ENCODE results near the gene ARHGEF10L. TPM values are rescaled to one million over a fixed set of nuclear protein-coding genes. Genes with fewer than 3 reads are reported as not detected.

Gene ARHGEF10L
- total RNA-seq, 1 experiment from 2014 or later, result 3.3 TPM

DNA sequence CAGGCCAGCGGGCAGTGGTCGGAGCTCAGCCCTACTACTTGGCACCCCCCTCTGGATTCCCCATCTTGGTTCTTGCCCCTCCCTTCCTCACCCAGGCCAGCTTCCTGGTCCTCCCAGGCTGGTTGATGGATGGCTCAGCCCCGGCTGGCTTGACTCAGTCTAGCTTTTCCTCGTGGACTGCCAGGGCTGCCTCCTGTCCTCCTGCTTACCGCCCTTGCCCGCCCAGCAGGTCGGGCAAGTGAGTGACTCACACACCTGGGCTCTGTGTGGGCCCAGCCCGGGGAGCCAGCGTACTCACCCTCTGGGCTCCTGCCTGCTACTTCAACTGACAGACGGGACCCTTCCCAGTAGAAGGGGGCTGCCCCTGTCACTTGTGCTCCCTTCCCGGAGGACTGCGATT is 19.5 kb upstream of the ARHGEF10L start:
- Histone ChIP-seq H3K9me3 (ENCODE audit: low read depth, low read length, poor library complexity, severe bottlenecking) (no peaks in the 10 kb centered on the region), H3K4me1 (ENCODE audit: insufficient read depth, low read length, poor library complexity, severe bottlenecking) (no peaks in the 10 kb centered on the region), H3K36me3 (ENCODE audit: insufficient read depth, low read length, poor library complexity, severe bottlenecking) (no peaks in the 10 kb centered on the region), H3K4me3 (ENCODE audit: low read depth, low read length, poor library complexity, severe bottlenecking) (no peak overlapping the region), H3K27ac (ENCODE audit: low read depth, low read length, poor library complexity, severe bottlenecking) (no peak overlapping the region), H3K27me3 (replicated peaks; ENCODE audit: insufficient read depth, low read depth, low read length, poor library complexity) (no peaks in the 10 kb centered on the region)
- DNase-seq (ENCODE audit: low spot score), result no peak
- POLR2A ChIA-PET (ENCODE audit: low non-redundant PET), result no interaction called here
- intact Hi-C loops (cut with micrococcal nuclease; ENCODE audit: unreplicated experiment), result no loop called here
- no TSS peak for BruUV-seq (replicated peaks)
- CTCF ChIA-PET, result no interaction called here
- no peak for TF ChIP-seq EZH2 (IDR thresholded peaks at IDR 0.05; ENCODE audit: borderline replicate concordance, low read depth, low read length, poor library complexity, severe bottlenecking)
- TF ChIP-seq, protein P1, sequence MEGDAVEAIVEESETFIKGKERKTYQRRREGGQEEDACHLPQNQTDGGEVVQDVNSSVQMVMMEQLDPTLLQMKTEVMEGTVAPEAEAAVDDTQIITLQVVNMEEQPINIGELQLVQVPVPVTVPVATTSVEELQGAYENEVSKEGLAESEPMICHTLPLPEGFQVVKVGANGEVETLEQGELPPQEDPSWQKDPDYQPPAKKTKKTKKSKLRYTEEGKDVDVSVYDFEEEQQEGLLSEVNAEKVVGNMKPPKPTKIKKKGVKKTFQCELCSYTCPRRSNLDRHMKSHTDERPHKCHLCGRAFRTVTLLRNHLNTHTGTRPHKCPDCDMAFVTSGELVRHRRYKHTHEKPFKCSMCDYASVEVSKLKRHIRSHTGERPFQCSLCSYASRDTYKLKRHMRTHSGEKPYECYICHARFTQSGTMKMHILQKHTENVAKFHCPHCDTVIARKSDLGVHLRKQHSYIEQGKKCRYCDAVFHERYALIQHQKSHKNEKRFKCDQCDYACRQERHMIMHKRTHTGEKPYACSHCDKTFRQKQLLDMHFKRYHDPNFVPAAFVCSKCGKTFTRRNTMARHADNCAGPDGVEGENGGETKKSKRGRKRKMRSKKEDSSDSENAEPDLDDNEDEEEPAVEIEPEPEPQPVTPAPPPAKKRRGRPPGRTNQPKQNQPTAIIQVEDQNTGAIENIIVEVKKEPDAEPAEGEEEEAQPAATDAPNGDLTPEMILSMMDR (conservative IDR thresholded peaks at IDR 0.05; ENCODE audit: low read depth, low read length), result no peak

DNA sequence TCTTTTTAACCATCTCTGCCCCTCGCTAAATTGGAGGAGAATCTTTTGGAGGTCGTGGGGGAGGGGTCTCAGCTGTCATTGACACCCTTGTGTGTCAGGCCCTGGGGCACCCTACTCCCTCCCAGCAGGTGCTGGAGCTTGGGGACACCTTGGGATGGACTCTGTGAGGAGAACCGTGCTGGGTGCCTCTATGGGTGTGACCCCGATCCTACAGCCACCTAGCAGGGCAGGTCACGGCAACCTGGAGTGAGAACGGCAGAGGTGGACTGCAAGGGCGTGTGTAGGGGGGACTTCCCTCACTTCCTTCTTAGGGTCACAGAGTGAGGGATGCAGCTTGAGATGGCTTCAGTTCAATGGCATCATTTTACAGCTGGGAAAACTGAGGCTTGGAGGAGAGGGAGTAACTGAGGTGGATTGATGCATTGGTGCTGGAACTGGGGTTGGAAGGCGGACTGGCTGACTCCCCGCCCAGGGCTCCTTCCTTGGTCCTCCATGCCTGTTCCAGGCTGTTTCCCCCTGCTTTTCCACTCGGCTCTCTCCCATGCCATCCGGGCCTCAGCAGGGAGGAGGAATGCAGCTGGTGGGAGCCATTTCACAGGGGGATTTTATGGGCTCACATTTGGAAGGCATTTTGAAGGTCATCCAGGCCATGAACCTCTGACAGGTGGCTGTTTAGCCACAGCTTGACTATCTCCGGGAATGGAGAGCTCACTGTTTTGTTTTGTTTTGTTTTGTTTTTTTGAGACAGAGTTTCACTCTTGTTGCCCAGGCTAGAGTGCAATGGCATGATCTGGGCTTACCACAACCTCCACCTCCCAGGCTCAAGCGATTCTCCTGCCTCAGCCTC is 18.8 kb upstream of the ARHGEF10L start:
- CTCF ChIA-PET, result no interaction called here
- Histone ChIP-seq H3K9me3 (ENCODE audit: low read depth, low read length, poor library complexity, severe bottlenecking) (no peaks in the 10 kb centered on the region), H3K4me3 (ENCODE audit: low read depth, low read length, poor library complexity, severe bottlenecking) (no peak overlapping the region), H3K36me3 (ENCODE audit: insufficient read depth, low read length, poor library complexity, severe bottlenecking) (no peaks in the 10 kb centered on the region), H3K4me1 (ENCODE audit: insufficient read depth, low read length, poor library complexity, severe bottlenecking) (no peaks in the 10 kb centered on the region), H3K27ac (ENCODE audit: low read depth, low read length, poor library complexity, severe bottlenecking) (no peak overlapping the region), H3K27me3 (replicated peaks; ENCODE audit: insufficient read depth, low read depth, low read length, poor library complexity) (no peaks in the 10 kb centered on the region)
- DNase-seq (ENCODE audit: low spot score), result no peak
- intact Hi-C loops (cut with micrococcal nuclease; ENCODE audit: unreplicated experiment), result no loop called here
- no TSS peak for BruUV-seq (replicated peaks)
- TF ChIP-seq EZH2 (IDR thresholded peaks at IDR 0.05; ENCODE audit: borderline replicate concordance, low read depth, low read length, poor library complexity, severe bottlenecking), result no peak
- TF ChIP-seq, protein P1 (conservative IDR thresholded peaks at IDR 0.05; ENCODE audit: low read depth, low read length), result no peak
- POLR2A ChIA-PET (ENCODE audit: low non-redundant PET), result no interaction called here

DNA sequence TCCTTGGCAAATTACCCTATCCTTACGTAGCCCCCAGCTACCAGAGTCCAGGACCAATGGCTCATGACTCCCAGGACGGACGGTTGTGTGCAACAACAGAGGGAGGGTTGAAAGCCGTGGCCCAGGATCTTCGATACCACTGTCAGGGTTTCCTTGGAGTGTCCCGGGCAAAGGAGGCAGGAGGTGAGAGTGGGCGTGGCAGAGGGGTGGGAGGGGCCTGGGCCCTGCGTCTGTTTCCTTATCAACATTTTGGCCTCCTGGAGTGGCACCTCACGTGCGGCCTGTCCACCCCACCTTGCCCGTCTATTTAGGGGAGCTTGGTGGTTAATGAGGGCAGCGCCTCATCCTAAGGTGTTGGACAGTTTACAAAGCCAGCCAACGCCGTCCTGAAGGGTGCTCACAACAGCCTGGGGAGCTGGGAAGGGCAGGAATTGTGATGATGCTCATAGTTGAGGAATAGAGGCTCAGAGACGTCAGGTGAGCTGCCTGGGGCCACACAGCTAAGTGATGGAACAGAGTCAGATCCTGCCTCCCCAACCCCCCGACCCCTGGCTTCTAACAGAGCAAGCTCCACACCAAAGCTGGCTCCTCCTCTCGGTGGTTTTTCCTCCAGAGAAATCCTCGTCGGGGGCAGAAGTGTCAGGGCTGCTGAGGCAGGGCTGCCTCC is 17.4 kb upstream of the ARHGEF10L start:
- H3K4me1 ChIP-seq (ENCODE audit: insufficient read depth, low read length, poor library complexity, severe bottlenecking), result no peaks in the 10 kb centered on the region
- no peak for DNase-seq (ENCODE audit: low spot score)
- intact Hi-C loops (cut with micrococcal nuclease; ENCODE audit: unreplicated experiment), result no loop called here
- no peak overlapping the region for H3K4me3 ChIP-seq (ENCODE audit: low read depth, low read length, poor library complexity, severe bottlenecking)
- BruUV-seq (replicated peaks), result no TSS peak
- no peaks in the 10 kb centered on the region for H3K36me3 ChIP-seq (ENCODE audit: insufficient read depth, low read length, poor library complexity, severe bottlenecking)
- H3K27ac ChIP-seq (ENCODE audit: low read depth, low read length, poor library complexity, severe bottlenecking), result no peak overlapping the region
- TF ChIP-seq, protein P1 (conservative IDR thresholded peaks at IDR 0.05; ENCODE audit: low read depth, low read length), result no peak
- POLR2A ChIA-PET (ENCODE audit: low non-redundant PET), result no interaction called here
- H3K27me3 ChIP-seq (replicated peaks; ENCODE audit: insufficient read depth, low read depth, low read length, poor library complexity), result no peaks in the 10 kb centered on the region
- CTCF ChIA-PET, result no interaction called here
- no peaks in the 10 kb centered on the region for H3K9me3 ChIP-seq (ENCODE audit: low read depth, low read length, poor library complexity, severe bottlenecking)
